HG02943 (cell line): ENCODE data around the gene KIF26B.

Experiments used
- ATAC-seq: cut with Tn5 transposase; IDR thresholded peaks from one replicate; pipeline ENCODE4 v1.9.1; 2021; ENCODE audit warnings: mild to moderate bottlenecking, low read depth, moderate library complexity; ENCODE audit not compliant: unreplicated experiment

KIF26B gene

DNA sequence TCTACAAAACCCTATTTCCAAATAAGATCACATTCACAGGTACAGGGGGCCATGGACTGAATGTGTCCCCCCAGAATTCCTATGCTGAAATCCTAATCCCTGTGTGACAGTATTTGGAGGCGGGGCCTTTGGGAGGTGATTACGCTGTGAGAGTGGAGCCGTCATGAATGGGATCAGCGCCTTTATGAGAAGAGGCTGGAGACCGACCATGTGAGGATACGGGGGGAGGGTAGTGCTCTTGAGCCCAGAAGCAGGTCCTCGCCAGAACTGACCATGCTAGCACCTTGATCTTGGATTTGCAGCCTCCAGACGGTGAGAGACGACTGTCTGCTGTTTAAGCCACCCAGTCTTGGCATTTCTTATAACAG lies 23.8 kb upstream of the KIF26B start:
- ATAC-seq: no peak

DNA sequence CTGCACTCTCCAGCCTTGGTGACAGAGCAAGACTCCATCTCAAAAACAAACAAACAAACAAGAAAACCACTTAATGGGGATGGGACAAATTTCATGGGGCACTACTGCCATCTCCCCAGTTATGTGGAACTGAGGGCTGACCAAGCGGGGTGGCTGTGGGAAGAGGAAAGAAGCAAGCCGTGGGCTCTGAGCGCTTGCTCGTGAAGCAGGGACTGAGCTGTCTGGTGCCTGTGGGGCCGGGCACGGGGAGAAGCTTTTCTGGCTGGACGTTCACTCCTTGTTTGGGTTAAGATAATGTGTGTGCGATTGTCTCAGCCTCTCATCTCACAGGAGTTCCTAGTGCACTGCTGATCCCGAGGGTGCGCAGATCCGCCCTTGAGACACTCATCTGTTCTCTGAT lies 22.0 kb upstream of the KIF26B start:
- ATAC-seq: no peak

GRCh38 chr1:245133995-245134715 lies 20.6 kb upstream of the KIF26B start:
- no peak for ATAC-seq

DNA sequence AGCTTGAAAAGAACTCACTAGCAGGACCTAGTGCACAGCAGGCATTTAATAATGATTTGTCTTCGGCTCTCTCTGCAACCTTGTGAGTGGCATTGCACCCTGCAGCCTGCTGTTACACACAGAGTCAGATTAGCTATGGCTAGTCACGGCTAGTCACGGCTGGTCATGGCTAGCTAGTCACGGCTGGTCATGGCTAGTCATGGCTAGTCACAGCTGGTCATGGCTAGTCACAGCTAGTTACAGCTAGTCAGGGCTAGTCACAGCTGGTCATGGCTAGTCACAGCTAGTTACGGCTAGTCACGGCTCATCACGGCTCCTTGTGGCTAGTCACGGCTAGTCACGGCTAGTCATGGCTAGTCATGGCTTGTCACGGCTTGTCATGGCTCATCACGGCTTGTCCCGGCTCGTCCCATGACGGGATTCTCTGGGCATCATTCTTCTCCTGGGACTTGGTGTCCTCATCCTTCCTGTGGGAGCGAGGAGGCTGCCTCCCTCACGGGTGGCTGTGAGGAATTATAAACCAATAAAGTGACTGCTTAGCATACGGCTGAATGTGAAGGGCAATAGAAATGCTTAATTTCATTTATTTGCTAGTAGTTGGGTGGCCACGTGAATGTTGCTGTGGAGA lies 12.5 kb upstream of the KIF26B start:
- ATAC-seq: no peak

DNA sequence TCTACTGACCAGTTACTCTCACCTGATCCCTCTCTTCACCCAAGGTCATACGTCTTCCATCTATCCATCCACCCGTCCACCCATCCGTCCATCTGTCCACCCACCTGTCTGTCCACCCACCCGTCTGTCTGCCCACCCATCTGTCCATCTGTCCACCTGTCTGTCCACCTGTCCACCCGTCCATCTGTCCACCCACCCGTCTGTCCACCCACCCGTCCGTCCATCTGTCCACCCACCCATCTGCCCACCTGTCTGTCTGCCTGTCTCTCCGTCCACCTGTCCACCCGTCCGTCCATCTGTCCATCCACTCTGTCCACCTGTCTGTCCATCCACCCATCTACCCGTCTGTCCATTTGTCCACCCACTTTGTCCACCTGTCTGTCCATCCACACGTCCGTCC lies 11.8 kb upstream of the KIF26B start:
- no peak for ATAC-seq

DNA sequence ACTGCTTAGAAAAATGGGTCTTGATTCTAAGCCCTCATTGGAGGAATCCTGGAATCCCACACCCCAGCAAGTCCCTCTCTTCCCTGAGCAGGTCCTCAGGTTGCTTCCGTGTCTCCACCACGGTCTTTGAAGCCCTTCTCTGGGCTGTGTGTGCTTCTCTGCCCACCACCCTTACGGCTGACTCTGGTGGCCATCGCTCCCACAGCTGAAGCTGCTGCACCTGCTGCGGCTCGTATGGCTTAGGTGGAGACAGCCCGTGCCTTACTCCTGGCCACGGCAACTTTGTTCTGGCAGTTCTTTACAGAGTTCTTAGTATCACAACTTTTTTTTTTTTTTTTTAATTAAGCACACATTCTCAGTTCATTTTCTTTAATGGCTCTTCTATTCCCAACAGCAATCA lies 10.9 kb upstream of the KIF26B start:
- ATAC-seq: no peak

DNA sequence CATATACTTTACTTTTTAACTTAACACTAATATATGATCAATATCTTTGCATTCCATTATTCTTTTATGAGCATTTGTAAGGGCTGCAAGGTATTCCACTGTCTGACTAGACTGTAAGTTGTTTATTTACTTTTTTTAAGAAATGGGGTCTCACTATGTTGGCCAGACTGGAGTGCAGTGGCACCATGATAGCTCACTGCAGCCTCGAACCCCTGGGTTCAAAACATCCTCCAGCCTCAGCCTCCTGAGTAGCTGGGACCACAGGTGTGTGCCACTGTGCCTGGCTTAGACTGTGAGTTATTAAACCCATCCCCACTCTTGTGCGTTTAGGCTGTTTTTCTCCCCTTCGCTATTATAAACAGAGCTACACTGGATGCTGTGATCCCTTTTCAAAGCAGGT lies 6.7 kb upstream of the KIF26B start:
- ATAC-seq: no peak

DNA sequence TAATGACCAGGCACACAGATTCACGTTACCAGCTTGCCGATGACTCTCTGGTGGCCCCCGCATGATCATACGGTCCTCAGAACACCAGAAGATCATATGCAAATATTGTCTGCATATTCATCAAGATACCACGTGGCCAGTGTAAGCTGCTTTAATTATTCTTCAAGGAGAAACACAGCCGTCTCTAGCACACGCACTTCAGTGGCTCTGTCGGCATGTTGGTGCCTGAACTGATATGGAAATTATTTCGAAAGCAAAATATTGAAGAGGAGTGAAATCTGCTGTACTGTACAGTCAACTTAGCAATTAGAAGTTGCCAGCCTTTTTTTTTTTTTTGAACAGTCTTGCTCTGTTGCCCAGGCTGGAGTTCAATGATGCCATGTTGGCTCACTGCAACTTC lies 5.9 kb upstream of the KIF26B start:
- no peak for ATAC-seq

DNA sequence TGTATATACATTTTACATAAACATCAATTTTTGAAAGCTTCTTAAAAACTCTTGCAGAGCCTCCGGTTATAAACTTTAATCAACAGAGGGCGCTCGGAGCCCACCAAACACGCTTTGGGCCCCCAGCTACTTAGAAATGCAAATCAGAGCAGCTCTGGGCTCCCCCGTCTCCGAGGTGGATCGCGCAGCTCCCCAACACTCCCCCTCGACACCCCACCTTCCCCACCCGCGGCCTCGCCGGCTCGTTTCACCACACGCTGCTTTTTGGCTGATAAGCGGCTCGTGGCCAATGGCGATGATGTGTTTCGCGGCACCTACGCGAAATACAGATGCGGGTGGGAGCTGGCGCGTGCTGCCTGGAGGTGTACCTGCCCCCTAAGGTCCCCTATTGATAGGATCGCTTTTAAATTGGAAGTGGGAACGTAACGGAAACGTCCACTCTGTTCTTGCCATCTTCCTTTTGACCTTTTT lies 1.7 kb upstream of the KIF26B start:
- ATAC-seq: no peak

DNA sequence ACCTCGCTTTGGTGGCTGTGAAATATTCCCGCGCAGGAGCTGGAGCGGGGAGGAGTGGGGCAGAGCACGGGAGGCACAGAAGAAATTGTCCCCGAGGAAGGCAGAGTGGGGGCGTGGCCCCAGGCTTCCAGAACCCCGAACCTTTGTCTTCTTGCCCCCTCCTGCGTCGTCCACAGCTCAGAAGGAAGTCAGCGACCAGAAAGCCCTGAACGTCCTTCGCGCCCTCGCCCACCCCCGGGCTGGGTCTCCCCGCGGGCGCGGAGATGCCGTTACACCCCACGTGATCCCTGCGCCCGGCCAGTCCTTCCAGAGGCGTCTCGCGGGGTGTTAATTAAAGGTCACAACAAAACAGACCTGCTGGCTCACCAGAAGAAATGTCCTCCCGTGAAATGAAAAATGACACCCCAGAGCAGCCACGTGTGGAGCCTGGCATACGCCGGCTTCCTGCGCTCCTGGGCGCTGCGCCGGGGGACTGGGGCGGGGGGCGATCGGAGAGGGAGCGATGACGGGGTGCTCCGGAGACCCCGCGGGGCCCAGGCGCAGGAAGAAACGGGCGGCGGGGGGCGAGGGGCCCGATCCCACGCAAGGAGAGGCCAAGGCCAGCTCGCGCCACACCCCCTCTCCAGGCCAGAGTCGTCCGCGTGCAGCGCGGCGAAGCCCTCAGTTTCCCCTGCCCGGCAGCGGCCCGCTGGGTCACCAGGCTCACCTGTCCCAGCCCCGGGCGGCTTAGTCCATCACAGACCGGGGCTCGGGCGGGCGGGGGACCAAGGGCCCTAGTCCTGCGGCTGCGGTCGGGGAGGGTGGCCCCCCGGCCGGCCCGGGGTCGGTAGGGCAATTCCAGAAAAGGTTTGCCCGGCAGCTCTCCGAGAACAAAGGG lies 995 bp upstream of the KIF26B start:
- no peak for ATAC-seq

DNA sequence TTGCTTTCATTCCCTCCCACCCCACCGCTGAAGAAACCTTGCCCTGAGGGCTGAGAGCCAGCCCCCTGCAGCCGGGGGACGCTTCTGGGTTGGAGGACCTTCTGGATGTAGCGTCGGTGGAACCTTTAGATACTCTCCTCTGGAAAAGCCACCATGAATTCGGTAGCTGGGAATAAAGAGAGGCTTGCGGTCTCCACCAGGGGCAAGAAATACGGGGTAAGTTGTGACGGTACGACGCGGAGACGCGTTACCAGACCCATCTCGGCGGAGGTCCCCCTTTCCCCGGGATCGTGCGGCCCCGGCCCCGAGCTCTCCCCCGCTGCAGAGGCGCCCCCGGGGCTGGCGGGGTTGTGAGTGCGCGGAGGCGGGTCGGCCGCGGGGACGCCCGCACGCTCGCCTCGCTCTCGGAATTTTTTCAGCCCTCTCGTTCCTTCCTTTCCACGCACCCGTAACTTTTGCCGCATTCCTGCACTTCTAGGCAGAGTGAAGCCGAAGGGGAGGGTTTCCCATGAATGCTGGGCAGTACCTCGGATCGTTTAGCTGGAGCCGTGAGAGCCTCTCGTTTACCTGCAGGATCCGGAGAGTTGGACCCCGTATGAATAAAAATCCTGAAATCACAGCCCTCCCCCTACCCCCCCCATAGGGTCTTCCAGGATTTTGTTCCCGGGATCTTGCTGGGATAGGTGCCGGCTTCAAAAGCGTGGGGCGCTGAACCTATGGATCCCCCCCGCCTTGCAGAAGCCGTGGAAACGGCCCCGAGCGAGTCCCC lies 671 bp downstream of the KIF26B start:
- peak; percentile 11 for ATAC-seq

GRCh38 chr1:245156041-245156735 lies 1.4 kb downstream of the KIF26B start:
- peak; percentile 83 for ATAC-seq

DNA sequence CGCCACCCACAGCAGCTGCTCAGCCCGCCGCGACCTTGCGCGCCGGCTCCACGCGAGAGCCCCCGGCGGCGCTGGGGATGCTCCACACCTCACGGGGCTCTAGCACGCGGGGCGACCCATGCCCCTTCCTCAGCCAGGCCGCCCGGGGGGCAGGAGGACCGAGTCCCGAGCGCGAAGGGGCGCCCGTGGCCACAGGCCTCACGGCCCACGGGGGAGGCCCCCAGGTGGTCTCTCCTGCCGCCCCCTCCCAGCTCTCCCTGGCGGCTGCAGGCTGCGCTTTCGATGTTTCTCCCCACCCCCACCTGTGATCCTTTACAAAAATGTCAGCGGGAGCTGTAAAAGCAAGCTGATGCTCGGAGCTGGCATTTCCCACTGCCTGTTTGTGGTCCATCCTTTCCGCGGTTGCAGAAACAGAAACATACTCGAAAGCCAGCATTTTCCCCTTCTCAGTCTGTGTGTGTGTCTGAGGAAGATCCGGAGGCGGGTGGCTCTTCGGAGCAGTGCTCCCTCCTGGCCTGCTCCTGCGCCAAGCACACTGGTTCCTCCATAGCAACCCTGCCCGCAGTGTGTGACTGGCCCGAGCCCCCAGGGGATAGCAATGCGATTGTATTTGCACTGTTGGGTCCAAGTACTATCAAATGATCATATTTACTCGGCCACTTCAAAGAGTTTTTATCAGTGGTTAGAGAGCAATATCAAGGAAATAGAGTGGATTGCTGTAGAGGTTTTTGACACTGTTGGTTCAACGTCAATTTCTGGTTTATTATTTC lies 2.1 kb downstream of the KIF26B start:
- ATAC-seq: no peak

GRCh38 chr1:245158913-245159312 lies 4.1 kb downstream of the KIF26B start:
- ATAC-seq: no peak

- ATAC-seq: no peak
These were observed 5.5 kb downstream of the KIF26B start for GRCh38 chr1:245160288-245160687.

GRCh38 chr1:245160741-245161400 lies 6.1 kb downstream of the KIF26B start:
- ATAC-seq: no peak

GRCh38 chr1:245161866-245162265 lies 7.1 kb downstream of the KIF26B start:
- no peak for ATAC-seq

- no peak for ATAC-seq
These were observed 11.7 kb downstream of the KIF26B start for GRCh38 chr1:245166471-245166885.

- ATAC-seq: no peak
These were observed 13.3 kb downstream of the KIF26B start for GRCh38 chr1:245168086-245168485.
